ENCODE data around the gene SYNJ2.

DNA sequence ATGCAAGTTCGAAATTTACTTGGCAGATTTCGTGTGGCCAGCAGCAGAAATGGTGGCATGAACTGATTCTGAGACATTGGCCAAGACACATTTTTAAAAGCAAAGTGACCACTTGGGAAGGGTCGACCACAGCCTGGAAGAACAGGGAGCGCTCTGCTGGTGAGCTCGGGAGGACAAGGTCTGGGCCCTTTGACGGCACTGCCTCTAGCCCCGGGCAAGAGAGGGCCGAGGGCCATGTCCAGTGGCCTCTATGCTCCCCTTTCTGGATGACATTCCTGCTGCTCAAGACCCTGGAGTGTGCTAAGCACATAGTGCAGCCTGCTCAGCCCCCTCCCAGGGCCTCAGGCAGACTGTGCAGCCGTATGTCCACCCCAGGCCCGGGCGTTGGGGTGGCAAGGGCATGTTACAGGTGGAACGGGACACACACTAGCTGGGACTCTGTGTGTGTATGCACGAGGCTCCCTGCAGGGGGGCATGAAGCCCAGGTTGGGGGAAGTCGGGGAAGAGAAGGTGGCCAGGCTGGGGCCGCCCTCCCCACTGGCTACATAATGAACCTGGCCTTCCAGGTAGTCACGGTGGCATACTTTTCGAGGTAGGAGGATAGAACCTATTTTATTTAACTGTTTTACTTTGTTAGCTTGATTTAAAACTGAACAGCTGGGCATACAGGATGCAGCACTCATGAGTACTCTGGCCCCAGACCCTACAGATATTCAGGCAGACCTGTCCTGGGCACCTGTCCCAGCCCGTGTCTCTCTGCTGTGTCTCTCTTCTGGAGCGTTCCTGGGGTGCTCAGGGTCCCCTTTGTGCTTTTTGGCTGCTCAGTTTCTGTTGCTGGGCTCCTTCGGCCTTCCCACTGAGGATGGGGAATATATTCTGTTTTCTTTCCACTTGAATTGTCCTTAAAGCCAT is 6.4 kb downstream of the SYNJ2 start:
- TF ChIP-seq, protein P1, sequence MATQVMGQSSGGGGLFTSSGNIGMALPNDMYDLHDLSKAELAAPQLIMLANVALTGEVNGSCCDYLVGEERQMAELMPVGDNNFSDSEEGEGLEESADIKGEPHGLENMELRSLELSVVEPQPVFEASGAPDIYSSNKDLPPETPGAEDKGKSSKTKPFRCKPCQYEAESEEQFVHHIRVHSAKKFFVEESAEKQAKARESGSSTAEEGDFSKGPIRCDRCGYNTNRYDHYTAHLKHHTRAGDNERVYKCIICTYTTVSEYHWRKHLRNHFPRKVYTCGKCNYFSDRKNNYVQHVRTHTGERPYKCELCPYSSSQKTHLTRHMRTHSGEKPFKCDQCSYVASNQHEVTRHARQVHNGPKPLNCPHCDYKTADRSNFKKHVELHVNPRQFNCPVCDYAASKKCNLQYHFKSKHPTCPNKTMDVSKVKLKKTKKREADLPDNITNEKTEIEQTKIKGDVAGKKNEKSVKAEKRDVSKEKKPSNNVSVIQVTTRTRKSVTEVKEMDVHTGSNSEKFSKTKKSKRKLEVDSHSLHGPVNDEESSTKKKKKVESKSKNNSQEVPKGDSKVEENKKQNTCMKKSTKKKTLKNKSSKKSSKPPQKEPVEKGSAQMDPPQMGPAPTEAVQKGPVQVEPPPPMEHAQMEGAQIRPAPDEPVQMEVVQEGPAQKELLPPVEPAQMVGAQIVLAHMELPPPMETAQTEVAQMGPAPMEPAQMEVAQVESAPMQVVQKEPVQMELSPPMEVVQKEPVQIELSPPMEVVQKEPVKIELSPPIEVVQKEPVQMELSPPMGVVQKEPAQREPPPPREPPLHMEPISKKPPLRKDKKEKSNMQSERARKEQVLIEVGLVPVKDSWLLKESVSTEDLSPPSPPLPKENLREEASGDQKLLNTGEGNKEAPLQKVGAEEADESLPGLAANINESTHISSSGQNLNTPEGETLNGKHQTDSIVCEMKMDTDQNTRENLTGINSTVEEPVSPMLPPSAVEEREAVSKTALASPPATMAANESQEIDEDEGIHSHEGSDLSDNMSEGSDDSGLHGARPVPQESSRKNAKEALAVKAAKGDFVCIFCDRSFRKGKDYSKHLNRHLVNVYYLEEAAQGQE (IDR thresholded peaks at IDR 0.05), result no peak
- TF ChIP-seq EHMT2 (IDR thresholded peaks at IDR 0.05; ENCODE audit: low read depth) (no peak), RNF2 (IDR thresholded peaks at IDR 0.05; ENCODE audit: borderline replicate concordance, low read depth) (no peak), CEBPB (IDR thresholded peaks at IDR 0.05) (no peak), CHD2 (IDR thresholded peaks at IDR 0.05; ENCODE audit: low read length, partially characterized antibody) (no peak), CHD4 (IDR thresholded peaks at IDR 0.05; ENCODE audit: borderline replicate concordance) (no peak)
- TF ChIP-seq, protein P2, sequence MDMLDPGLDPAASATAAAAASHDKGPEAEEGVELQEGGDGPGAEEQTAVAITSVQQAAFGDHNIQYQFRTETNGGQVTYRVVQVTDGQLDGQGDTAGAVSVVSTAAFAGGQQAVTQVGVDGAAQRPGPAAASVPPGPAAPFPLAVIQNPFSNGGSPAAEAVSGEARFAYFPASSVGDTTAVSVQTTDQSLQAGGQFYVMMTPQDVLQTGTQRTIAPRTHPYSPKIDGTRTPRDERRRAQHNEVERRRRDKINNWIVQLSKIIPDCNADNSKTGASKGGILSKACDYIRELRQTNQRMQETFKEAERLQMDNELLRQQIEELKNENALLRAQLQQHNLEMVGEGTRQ (IDR thresholded peaks at IDR 0.05), result no peak
- TF ChIP-seq, protein P3, sequence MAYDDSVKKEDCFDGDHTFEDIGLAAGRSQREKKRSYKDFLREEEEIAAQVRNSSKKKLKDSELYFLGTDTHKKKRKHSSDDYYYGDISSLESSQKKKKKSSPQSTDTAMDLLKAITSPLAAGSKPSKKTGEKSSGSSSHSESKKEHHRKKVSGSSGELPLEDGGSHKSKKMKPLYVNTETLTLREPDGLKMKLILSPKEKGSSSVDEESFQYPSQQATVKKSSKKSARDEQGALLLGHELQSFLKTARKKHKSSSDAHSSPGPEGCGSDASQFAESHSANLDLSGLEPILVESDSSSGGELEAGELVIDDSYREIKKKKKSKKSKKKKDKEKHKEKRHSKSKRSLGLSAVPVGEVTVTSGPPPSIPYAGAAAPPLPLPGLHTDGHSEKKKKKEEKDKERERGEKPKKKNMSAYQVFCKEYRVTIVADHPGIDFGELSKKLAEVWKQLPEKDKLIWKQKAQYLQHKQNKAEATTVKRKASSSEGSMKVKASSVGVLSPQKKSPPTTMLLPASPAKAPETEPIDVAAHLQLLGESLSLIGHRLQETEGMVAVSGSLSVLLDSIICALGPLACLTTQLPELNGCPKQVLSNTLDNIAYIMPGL (CRISPR knock-in tag; IDR thresholded peaks at IDR 0.05; ENCODE audit: borderline replicate concordance), result no peak
- TF ChIP-seq, protein P4, sequence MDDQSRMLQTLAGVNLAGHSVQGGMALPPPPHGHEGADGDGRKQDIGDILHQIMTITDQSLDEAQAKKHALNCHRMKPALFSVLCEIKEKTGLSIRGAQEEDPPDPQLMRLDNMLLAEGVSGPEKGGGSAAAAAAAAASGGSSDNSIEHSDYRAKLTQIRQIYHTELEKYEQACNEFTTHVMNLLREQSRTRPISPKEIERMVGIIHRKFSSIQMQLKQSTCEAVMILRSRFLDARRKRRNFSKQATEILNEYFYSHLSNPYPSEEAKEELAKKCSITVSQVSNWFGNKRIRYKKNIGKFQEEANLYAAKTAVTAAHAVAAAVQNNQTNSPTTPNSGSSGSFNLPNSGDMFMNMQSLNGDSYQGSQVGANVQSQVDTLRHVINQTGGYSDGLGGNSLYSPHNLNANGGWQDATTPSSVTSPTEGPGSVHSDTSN (IDR thresholded peaks at IDR 0.05), result no peak
- TF ChIP-seq, protein P5, sequence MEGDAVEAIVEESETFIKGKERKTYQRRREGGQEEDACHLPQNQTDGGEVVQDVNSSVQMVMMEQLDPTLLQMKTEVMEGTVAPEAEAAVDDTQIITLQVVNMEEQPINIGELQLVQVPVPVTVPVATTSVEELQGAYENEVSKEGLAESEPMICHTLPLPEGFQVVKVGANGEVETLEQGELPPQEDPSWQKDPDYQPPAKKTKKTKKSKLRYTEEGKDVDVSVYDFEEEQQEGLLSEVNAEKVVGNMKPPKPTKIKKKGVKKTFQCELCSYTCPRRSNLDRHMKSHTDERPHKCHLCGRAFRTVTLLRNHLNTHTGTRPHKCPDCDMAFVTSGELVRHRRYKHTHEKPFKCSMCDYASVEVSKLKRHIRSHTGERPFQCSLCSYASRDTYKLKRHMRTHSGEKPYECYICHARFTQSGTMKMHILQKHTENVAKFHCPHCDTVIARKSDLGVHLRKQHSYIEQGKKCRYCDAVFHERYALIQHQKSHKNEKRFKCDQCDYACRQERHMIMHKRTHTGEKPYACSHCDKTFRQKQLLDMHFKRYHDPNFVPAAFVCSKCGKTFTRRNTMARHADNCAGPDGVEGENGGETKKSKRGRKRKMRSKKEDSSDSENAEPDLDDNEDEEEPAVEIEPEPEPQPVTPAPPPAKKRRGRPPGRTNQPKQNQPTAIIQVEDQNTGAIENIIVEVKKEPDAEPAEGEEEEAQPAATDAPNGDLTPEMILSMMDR (IDR thresholded peaks at IDR 0.05), result no peak
